ENCODE results near the gene GSTM5.

GRCh38 chr1:109749221-109749620, 37.2 kb downstream of the GSTM5 start:
- TF ChIP-seq EZH2 (IDR thresholded peaks at IDR 0.05; ENCODE audit: low read depth), result no peak
- no peak for TF ChIP-seq CTCF (conservative IDR thresholded peaks at IDR 0.05)
